Subcutaneous abdominal adipose tissue (tissue), 5 donors: Measurements from ENCODE around the gene R3HDM4.
"Not testable (repeated sequence)": the region's sequence is repeated elsewhere in the genome, so short reads cannot be mapped to it uniquely, and the experiment has no call there.

Experiments used
- H3K27ac ChIP-seq: one replicate; pipeline ENCODE4 v1.7.0; 2013; ENCODE audit warnings: low read depth, mild to moderate bottlenecking, inconsistent platforms, low read length, moderate library complexity
- H3K27me3 ChIP-seq, 5 donors: one replicate each; pipeline ENCODE4 v1.7.0; 2013; ENCODE audit warnings: low read length in 5 of 5, inconsistent platforms in 1 of 5; ENCODE audit not compliant: control insufficient read depth in 5 of 5, insufficient read depth in 4 of 5
- H3K36me3 ChIP-seq, 5 donors: one replicate each; pipeline ENCODE4 v1.7.0; 2013; ENCODE audit warnings: low read length in 5 of 5; ENCODE audit not compliant: control insufficient read depth in 5 of 5, insufficient read depth in 5 of 5
- H3K4me1 ChIP-seq, 5 donors: one replicate each; pipeline ENCODE4 v1.7.0; 2013; ENCODE audit warnings: low read length in 5 of 5, mild to moderate bottlenecking in 3 of 5, moderate library complexity in 1 of 5; ENCODE audit not compliant: control insufficient read depth in 5 of 5, insufficient read depth in 5 of 5
- H3K4me3 ChIP-seq, 5 donors: one replicate each; pipeline ENCODE4 v1.7.0; 2013; ENCODE audit warnings: low read length in 5 of 5, low read depth in 1 of 5
- H3K9ac ChIP-seq, 5 donors: one replicate each; pipeline ENCODE4 v1.7.0; 2013; ENCODE audit warnings: low read length in 5 of 5, mild to moderate bottlenecking in 4 of 5, moderate library complexity in 3 of 5
- H3K9me3 ChIP-seq, 5 donors: one replicate each; pipeline ENCODE4 v1.7.0; 2013; ENCODE audit warnings: low read length in 5 of 5; ENCODE audit not compliant: control insufficient read depth in 5 of 5
- donor health status: healthy.
- donor health status: healthy.
- donor health status: healthy.
- donor health status: healthy.
- donor health status: healthy.

Gene R3HDM4

DNA sequence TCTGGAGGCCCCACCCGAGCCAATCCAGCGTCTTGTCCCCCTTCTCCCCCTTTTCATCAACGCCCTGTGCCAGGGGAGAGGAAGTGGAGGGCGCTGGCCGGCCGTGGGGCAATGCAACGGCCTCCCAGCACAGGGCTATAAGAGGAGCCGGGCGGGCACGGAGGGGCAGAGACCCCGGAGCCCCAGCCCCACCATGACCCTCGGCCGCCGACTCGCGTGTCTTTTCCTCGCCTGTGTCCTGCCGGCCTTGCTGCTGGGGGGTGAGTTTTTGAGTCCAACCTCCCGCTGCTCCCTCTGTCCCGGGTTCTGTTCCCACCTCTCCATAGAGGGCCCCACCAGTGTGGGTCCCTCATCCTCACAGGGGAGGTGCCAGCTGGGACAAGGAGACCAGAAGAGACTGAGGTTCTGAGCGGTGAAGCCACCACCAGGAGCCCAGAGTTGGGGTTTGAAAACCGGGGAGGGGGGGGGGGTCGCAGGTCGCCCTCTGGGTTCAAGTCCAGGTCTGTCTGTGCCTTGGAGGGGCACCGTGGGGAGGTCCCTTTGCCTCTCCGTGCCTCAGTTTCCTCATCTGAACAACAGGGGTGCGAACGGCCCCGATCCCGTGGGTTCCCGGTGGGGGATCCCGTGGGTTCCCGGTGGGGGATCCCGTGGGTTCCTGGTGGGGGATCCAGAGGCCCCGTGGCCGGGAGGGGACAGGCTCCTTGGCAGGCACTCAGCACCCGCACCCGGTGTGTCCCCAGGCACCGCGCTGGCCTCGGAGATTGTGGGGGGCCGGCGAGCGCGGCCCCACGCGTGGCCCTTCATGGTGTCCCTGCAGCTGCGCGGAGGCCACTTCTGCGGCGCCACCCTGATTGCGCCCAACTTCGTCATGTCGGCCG is 60.6 kb downstream of the R3HDM4 start, which contains the start of gene ELANE:
ELANE (plus strand) TSS at position 168 of the 878 bp plus-strand sequence; CDS start at position 194, 26 bp downstream.
- H3K9ac ChIP-seq, result peak within 1 kb of the TSS in 2 of 5 donors; percentile 53 to 69
- peak within 1 kb of the TSS in 1 of 5 donors; percentile 37 for H3K4me3 ChIP-seq
- H3K9me3 ChIP-seq, result no peaks in the 10 kb centered on the region
- H3K27me3 ChIP-seq, result peaks cover 0 to 6% (median 0%) of the 10 kb centered on the region in 5 donors
- H3K27ac ChIP-seq, result peak within 1 kb of the TSS; percentile 41
- H3K4me1 ChIP-seq, result peaks cover 0 to 32% (median 22%) of the 10 kb centered on the region in 5 donors
- H3K36me3 ChIP-seq, result no peaks in the 10 kb centered on the region

DNA sequence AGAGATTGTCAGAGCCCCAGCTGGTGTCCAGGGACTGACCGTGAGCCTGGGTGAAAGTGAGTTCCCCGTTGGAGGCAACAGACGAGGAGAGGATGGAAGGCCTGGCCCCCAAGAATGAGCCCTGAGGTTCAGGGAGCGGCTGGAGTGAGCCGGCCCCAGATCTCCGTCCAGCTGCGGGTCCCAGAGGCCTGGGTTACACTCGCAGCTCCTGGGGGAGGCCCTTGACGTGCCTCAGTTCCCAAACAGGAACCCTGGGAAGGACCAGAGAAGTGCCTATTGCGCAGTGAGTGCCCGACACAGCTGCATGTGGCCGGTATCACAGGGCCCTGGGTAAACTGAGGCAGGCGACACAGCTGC is 62.1 kb downstream of the R3HDM4 start:
- no peaks in the 10 kb centered on the region for H3K9me3 ChIP-seq
- peak overlapping the region in 4 of 5 donors; percentile 26 to 69 (median 44) for H3K9ac ChIP-seq
- H3K4me1 ChIP-seq, result peaks cover 0 to 32% (median 22%) of the 10 kb centered on the region in 5 donors
- H3K36me3 ChIP-seq, result no peaks in the 10 kb centered on the region
- H3K27ac ChIP-seq, result peak overlapping the region; percentile 41
- H3K4me3 ChIP-seq, result peak overlapping the region in 4 of 5 donors; percentile 8 to 38 (median 33)
- H3K27me3 ChIP-seq, result peaks cover 2 to 6% (median 5%) of the 10 kb centered on the region in 5 donors

DNA sequence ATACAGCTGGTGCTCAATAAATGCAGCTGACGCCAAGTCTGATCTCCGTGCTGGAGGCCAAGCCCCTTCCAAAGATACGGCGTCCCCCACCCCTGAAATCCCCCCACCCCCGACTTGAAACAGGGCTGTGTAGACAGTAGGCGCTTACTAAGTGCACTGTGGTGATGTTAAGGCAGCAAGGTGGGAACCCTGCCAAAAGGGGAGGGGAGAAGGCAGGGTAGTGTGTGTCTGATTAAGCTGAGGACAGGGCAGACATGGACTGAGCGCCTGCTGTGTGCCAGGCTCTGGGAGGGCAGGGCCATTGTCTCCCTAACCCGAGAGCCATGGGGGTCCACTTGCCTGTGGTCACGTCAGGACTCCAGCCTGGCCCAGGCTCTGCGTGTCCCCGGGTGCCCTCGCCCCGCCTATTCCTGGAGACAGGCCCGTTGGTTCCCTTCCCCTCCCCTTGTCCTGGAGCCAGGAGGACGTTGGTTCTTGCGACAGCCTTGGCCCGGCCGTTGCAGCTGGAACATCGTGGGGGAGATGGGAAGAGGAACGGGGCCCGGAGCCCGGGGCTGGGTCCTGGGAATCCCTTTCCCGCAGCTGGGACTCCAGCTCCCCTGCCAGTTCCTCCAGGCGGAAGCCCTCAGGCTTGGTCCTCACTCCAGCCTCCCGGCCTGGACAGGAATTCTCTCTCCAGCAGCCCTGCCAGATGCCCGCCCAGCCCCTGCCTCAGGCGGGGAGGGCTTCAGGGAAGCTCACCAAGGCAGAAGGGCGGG is 62.6 kb downstream of the R3HDM4 start:
- Histone ChIP-seq H3K9ac (peak overlapping the region in 4 of 5 donors; percentile 26 to 69 (median 44)), H3K9me3 (no peaks in the 10 kb centered on the region), H3K36me3 (no peaks in the 10 kb centered on the region), H3K27me3 (peaks cover 2 to 10% (median 5%) of the 10 kb centered on the region in 5 donors), H3K27ac (peak overlapping the region; percentile 41), H3K4me1 (peaks cover 0 to 32% (median 22%) of the 10 kb centered on the region in 5 donors), H3K4me3 (peak overlapping the region in 4 of 5 donors; percentile 8 to 38 (median 33))

DNA sequence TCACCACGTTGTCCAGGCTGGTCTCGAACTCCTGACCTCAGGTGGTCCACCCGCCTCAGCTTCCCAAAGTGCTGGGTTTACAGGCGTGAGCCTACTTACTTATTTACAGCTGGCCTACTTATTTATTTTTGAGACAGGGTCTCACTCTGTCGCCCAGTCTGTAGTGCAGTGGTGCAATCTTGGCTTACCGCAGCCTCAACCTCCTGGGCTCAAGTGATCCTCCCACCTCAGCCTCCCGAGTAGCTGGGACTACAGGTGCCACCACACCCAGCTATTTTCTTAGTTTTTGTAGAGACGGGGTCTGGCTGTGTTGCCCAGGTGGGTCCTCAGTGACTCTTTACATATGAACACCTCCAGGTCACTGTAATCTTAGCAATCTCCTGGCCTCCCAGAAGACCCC is 63.8 kb downstream of the R3HDM4 start:
- H3K36me3 ChIP-seq, H3K9me3 ChIP-seq, H3K27ac ChIP-seq, H3K9ac ChIP-seq, H3K4me3 ChIP-seq: not testable (repeated sequence)
- Histone ChIP-seq H3K4me1 (peaks cover 0 to 32% (median 22%) of the 10 kb centered on the region in 5 donors), H3K27me3 (peaks cover 5 to 14% (median 8%) of the 10 kb centered on the region in 5 donors)

DNA sequence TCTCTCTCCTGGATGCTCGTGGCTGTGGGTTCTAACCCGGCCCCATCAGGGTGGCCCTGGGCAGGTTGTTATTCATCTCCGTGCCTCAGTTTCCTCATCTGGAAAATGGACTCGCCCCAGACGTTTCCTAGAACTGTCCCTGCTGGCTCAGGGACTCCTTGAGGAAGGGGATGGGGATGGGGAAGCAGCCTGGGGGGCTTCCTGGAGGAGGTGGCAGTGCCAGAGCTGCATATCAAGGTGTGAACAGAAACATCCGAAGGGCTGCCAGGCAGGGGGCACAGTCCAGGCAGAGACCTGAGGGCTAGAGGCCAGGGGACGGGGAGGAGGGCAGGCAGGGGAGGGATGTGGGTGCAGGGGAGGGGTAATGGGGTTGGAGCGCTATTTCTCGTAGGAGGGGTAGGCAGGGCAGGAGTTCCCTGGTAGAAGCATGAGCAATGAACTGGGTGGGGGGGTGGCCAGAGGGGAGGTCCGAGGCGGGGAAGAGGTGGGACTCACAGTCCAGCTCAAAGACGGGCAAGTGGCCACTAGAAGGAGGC is 64.6 kb downstream of the R3HDM4 start:
- H3K4me3 ChIP-seq, result no peak overlapping the region
- no peak overlapping the region for H3K9ac ChIP-seq
- H3K36me3 ChIP-seq, result no peaks in the 10 kb centered on the region
- peaks cover 8 to 17% (median 12%) of the 10 kb centered on the region in 5 donors for H3K27me3 ChIP-seq
- no peaks in the 10 kb centered on the region for H3K9me3 ChIP-seq
- peaks cover 0 to 37% (median 27%) of the 10 kb centered on the region in 5 donors for H3K4me1 ChIP-seq
- H3K27ac ChIP-seq, result no peak overlapping the region
